ENCODE data around the gene TNFAIP8L2.

DNA sequence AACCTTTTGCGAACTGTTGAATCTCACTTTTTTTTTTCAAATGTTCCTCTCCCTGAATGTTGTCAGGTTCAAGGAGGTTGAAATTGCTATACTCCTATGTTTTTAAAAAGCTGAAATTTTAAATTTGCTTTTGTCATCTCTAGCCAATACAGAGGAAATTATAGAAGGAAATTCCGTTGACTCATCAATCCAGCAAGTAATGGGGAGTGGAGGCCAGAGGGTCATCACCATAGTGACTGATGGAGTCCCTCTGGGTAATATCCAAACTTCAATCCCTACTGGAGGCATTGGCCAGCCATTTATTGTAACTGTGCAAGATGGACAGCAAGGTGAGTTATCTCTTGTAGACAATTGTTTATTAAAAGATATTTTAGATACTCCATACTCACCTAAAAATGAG lies 49.6 kb upstream of the TNFAIP8L2 start:
- TF ChIP-seq CTCF (IDR thresholded peaks at IDR 0.05) (no peak), EZH2 (IDR thresholded peaks at IDR 0.05) (no peak)

All from neural progenitor cell (in vitro differentiated cells).